GM19438 (cell line): ENCODE measurements around the gene KLHL29.

Experiments
- ATAC-seq: cut with Tn5 transposase; IDR thresholded peaks from one replicate; pipeline ENCODE4 v1.9.1; 2021; ENCODE audit warnings: low read depth; ENCODE audit not compliant: unreplicated experiment

KLHL29 gene

DNA sequence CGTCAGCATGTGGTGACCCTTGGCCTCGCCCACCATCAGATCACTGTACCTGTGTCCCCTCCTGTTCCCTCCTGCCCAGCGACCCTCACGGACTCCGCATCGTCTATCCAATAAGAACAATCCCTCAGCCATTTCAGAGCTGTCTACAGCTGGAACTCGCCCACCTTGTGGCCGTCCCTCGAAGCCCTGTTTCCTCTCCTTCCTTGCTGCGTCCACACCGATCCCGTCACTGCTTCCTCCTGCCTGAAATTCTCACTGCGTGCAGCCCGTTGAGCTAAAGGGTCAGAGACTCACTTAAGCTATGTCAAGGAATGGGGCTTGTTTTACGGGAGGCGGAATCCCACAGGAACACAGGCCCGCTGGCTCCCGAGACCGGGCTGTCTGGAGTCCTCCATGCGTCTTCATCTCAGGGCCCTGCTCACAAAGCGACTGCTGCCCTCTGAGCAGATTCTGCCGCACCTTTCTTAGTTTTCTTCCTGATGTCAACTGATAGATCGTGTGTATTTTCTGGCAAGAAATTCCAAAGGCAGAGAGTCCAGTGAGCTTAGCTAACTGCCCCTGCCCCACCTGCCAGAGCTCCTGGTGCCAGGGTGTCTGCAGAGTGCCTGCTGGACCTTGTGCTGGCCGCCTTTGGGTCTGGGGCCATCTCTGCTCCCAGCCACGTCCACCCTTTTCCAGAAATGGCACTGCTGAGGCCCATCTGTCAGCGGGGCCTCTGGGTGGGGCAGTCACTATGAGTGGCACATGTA is 35.3 kb downstream of the KLHL29 start:
- ATAC-seq = no peak

DNA sequence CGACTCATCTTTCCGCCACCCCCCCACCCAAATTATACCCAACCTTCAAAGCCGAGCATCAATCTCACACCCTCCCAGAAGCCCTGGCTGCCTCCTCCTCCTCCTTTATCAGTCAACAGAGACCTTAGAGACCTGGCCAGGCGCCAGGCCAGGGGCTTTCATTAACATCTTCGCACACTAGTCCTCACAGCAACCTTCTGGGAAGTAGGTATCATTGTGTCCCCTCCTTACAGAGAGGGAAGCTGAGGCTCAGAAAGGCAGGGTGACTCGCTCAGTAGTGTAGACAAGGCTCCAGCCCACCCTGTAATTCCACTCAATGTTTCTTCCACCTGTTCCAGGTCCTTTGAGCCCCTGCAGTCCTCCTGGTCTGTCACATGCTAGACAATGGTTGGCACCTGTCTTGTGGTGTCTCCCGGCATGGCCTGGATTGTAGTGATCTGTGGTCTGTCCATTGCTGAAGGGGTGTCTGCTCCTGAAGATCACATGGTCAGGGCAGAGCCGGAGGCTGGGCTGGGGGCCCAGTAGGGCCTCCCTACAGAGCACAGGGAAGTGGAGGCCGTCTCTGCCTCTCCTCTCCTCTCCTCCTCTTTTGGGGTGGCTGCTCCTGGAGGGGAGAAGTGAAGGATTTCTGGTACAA is 36.0 kb downstream of the KLHL29 start:
- ATAC-seq = no peak

DNA sequence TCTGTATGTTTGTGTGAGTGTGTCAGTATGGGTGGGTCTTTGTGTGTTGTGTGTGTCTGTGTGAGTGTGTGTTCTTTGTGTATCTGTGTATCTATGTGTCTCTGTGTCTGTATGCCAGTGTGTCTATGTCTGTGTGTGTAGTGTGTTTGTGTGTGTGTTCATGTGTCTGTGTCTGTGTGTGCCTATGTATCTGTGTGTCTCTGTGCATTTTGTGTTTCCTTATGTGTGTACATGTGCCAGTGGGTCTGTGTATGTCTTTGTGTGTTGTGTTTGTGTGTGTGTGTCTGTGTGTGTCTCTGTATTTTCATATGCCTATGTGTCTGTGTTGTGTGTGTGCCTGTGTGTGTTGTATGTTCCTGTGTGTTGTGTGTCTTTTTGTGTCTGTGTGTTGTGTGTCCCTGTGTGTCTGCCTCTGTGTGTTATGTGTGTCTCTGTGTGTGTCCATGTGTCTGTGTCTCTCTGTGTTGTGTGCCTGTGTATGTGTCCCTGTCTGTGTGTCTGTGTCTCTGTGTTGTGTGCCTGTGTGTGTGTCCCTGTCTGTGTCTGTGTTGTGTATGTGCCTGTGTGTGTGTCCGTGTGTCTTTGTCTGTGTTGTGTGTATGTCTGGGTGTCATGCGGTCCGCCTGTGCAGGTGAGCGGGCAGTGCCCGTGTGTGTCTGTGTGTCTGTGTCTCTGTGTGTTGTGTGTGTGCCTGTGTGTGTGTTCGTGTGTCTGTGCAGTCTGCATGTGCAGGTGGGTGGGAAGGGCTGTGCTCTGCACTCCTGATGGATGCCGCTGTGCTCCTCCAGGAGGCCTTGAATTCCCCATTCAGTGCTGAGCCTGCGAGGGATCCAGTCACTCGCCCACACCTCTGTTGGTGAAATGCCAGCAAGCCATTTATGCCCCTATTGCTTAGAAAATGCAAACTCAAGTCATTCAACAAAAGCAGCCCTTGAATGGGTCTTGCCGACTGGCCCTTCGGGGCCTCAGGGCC is 37.4 kb downstream of the KLHL29 start:
- ATAC-seq = no peak

DNA sequence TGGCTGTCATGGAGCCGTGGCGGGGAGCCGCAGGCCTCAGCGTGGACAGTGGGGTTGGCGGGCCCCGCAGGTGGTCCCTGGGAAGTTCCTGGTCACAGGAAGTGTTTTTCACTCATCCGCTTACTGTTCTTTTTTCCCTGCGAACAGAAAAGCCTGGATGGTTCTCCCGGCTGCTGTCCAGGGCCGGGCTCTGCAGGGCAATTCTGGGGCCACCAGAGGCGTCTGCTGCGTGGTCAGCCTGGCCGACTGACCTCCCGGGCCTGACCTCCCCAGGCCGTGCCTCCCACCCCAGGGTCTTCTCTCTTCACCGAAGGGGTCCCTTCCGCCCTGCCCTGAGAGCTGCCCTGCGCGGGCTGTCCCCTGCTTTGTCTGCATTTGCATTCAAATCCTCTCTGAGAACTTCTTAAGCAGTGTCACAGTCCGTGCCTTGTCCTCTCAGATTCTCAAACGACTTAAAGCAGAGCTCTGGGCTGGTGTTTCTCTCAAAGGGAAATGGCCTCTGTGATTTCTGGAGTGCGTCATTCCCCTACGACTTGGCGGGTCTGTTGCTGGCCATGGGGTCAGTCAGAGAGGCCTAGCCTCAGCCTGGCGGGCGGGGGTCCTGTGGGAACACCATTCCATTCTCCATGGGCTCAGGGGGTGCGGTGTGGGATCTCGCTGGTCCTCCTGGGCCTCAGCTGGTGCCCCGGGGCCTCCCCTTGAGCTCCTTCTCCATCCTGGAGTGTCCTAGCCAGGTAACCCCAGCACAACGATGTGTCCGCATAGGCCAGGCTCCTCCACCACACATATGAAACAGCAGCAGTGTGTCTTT is 38.3 kb downstream of the KLHL29 start:
- no peak for ATAC-seq

DNA sequence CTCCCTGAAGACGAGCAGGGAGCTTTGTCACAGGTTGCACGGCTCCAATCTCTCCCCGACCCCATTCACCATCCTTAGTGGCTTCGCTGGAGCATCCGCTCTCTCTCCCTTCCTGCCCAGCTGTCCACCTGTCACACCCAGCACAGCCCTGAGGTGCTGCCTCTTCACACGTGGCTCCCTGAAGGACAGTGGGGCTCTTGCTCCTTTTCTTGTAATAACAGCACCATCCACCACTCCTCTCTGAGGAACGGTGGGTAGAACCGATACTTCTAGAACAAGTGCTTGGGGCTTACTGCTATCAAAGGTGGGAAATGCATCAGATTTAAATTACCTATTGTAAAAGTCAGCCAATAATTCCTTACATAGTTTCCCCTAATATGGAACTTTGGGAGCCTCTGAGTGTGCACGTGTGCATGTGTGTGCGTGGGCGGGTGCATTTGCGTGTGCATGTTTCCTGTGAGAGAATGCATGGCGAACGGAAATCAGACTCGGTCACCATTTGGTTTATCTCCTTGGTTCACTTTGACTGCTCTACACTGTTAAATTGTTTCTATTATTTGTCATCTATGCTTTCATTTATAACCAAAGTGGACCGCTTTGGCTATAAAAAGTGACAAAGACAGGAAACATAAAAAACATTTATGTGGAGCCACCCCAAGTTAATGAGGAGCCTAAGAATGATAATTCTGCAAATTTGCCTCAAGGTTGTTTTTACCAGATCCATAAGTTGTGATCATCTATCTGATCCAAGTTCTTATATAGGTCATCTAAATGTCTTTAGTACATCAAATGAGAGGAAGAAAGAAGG is 39.1 kb downstream of the KLHL29 start:
- no peak for ATAC-seq

DNA sequence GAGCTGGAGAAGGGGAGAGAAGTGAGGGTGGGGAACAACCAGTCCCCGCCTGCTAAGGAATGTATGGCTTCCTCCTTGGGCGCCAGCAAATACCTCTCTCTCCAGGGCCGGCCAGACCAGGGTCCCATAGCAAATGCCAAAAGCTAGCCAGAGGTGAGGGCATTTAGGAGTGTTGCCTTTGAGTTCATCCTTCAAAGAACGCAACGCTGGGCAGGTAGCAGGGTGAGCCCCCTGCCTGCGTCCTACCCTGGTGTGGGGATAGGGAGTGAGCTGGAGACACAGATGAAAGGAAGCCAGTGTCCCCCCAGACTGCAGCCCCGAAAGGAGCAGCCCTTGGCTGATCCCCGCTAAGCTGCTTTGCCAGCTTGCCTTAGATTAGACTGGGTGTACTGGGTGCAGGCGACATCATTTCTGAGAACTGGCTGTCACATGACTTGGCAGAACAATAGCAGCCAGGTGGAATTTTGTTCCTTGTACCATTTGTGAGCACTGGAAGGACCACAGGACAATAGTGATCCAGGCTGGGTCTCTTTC is 40.4 kb downstream of the KLHL29 start:
- ATAC-seq = no peak

DNA sequence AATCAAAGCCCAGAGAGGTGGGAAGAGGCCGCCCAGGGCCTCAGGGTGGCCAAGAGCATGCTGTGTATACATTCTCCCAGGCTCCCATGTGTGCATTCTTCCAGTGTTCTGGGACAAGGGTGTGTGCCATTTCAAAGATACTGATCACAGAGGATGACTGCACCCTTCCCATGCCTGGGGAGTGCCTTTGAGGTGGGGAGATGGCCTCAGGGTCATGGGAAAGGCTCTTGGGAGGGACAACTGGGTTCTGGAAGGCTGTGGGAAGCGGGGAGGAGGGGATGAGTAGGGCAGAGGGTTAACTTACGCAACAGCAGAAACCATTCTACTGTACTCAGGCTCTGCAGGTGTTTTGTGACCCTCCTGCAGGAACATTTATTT is 40.9 kb downstream of the KLHL29 start:
- no peak for ATAC-seq

DNA sequence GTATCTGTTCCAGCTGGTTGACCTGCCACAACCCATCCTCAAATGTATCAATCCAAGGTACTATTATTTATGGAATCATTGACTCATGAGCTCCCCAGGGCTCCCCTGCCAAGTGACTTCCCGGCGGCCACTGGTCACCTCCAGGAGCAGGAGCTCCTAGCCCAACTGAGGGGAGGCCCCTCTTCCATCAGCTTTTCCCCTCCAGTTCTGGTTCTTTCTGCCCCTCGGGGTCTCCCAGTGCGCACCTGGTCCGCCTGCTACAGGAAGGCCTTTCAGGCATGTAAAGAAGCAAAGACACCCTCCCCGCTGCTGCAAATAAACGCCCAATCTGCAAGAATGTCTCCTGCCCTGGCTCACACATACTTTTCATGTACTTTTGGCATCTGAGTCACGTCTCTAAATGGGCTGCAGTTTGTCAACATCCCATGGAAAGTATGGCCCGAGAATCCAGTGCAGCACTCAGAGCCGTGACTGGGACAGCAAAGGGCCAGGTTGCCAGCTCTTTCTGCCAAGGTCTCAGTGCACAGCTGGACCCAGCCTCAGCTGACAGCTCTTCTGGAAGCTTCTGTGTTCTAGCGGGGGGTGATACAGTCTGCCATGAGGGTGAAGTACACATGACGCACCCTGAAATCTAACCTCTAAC is 41.4 kb downstream of the KLHL29 start:
- no peak for ATAC-seq

DNA sequence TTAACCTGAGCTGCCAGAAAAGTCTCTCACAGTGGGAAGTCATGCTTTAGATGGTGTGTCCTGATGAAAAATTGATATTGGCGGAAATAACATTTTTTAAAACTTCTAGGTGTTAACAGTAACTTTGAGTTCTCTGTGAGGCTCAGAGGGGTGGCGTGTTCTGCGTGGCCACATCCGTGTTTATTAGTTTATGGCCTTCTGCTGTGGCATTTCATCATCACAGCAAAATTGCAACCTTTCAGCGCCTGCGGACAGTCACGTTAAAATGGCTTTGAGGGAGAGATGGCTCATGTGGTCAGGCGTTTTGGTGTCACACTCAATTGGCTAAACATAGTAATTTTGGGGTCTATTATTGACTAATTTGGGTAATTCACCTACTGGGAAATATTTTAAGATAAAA is 42.4 kb downstream of the KLHL29 start:
- no peak for ATAC-seq

DNA sequence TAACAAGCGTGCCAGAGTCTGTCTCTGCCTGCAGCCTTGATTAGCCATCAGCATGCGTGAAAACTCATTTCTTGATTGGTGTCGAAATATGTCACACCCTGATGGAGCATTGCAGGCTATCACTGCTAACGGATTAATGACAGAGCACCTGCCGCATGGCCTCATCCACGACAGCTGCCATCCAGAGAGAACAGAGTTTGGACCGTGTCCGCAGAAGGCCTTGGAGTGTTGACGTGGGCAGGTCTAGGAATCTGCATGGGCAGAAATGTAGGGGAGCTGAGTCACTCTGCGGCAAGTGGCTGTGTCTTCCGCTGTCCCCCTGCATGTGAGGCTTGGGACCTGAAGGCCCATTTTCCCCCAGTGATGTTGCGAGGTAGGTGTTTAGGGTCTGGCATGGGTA is 43.0 kb downstream of the KLHL29 start:
- no peak for ATAC-seq

DNA sequence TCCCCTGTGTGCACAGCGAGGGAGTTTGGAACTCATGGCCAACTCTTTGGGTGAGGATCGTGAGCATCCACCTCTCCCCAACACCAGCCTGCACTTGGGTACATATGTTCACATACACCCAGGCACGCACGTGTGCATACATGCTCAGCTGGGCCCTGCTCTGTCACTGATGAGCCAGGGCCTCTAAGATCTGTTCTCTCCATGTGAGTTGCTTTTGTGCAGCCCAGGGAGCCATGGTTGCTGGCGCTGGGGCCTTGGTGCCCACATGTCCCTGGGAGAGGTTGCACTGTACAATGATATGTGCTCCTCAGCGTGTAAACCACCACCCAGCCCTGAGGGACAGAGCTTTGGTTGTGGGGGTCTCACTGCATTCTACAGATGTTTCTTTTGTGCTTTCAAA is 44.1 kb downstream of the KLHL29 start:
- ATAC-seq = no peak

DNA sequence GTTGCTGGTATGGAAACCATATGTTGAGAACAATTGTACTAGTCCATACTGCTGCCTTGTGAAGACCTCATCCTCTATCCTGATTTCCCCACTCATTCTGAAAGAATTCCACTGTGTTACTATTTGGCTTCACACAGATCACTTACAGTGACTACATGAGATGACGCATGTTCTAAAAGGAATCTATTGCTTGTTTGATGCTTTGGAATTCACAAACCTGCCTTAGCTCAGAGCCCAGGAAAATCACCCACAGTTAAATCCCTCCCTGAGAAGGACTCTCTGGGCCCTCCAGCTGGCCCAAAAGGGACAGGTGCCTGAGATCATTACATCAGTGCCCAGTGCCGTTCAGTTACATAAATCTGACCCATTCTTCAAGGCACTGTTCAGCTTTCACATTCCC is 45.3 kb downstream of the KLHL29 start:
- ATAC-seq = no peak

DNA sequence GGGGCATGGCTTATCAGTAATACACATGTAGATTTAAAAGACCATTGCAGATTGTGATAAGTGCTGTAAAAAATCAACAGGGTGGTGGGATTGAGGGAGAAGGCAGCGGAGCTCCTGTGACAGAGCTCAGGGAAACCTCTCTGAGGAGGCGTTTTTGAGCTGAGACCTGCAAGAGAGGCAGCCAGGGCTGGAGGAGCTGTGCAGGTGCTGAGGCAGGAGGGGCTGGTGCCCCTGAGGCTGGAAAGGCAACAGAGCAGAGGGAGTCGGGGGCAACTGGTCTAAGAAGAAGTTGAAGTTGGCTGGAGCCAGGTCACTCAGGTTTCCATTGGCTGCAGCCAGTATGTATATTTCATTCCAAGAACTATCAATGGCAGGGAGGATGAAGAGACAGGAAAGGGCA is 47.6 kb downstream of the KLHL29 start:
- no peak for ATAC-seq

DNA sequence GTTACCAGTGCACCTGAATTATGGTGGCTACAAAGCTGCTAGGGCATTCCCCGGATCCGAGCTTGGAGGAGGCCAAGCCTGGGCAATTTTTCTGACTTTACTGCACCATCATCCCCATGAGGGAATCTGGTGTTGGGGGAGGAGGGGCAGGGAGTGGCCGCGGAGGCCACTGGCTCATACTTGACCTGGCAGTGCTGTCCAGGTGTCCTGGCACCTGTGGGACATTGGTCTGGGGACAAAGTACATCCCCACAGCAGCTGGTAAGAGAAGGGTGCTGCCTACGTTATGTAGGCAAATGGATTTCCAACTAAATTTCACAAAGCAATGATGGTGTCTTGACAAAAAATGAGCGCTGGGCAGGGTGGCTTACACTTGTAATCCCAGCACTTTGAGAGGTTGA is 48.3 kb downstream of the KLHL29 start:
- no peak for ATAC-seq

DNA sequence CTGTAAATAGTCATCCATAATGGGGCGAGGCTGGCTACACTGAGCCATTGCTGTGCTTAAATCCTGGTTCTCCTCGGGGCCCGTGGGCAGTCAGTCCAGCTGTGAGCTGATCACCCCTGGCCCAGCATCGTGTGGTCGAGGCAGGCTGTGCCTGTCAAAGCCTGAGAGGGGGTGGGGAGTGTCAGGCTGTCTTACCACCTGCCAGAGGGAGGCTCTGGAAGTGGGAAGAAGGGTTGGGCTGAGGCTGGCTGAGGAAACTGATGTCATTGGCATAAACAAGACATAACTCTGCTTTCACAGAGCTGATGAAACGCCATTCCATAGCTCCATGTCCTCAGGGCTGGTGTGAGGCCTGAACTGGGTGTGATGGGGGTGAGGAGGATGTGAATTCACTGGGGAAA is 49.7 kb downstream of the KLHL29 start:
- ATAC-seq = no peak

DNA sequence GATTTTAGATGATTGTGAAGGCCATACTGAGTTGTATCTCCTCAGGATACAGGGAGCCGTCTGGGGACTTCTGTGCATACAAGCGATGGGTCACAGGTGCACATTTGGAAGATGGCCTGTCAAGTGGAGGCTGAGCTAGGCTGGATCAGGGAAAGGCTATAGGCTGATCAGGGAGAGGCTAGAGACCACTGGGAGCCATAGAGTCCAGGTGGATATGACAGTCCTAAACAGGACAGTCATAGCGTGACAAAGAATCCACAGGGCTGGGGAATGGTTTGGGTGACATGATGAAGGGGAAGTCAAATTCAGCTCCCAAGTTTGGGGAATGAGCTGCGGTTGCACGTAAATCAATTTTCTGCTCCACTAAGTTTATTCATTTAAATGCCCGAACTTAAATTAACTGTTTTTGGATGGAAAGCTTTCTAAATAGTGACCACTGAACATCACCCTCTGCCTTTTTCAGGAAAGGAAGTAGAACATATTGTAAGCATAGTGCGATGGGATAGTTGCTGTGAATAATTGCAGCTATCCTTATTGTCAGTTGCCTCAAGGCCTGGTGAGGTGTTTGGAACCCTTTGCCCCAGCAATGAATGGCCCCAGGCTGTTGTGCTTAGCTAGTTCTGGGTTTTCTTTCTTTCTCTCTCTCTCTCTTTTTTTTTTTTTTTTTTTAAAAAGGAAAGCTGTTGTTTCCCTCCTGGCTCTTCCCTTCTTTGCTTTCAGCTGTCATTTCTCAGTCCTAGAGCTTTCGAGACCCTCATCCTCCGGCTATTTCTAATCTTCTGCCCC is 50.5 kb downstream of the KLHL29 start:
- no peak for ATAC-seq

DNA sequence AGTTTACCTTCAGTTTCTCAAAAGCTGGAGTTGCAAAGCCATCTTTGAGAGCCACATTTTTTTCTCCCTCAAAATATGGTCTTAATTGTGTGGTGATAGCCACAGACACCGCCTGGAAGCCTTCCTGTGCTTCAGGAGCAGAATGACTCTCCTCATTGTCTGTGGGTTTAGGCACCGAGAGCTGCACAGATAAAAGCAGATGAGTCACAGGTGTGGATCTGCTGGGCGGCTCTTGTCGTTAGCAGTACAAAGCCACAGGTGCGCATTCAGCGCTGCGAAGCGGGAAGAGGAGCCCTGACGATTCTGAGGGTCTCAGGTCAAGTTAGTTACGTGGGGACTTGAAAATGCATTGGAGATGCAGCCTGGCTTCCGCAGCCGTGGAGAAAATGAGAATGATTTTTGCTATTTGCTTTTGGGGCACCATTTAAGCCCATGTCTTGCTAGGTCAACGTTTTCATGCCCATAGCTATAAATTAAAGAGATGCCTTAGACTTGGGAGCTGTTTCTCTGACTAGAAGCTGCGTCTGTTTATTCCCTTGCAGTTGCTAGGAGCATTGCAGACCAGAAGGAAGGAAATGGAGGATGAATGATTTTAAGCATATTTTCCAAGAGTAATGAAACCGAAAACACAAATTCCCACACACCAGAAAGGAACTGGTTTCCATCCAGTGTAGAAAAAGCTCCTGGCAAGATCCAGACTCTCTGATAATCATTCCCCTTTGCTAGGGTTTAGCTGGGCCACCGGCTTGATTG is 51.5 kb downstream of the KLHL29 start:
- ATAC-seq = no peak

DNA sequence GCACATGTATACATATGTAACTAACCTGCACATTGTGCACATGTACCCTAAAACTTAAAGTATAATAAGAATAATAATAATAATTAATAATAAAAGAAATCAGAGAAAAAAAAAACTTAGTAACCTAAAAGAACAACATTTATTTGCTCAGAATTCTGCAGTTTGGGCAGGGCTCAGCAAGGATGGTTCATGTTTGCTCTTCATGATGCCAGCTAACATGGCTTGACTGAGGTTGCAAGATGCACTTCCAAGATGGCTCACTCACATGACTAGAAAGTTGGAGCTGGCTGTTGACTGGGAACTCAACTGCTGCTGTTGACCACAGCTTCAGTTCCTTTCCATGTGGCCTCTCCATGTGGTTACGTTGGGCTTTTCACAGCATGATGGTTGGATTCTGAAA is 56.4 kb downstream of the KLHL29 start:
- ATAC-seq = no peak
